IMR-90 (cell line): ENCODE data around the gene TMEM219. TPM values are rescaled to one million over a fixed set of nuclear protein-coding genes. Genes with fewer than 3 reads are reported as not detected.

Source experiments
- ATAC-seq: fragments of 200-7000 bp; cut with Tn5 transposase; 2 replicates; pipeline ENCODE4 v1.9.1; 2020; ENCODE audit warnings: low read depth, mild to moderate bottlenecking, moderate library complexity
- BruUV-seq: library from RNA; stranded (reverse); fragments of 400-500 nt; replicated peaks from 2 replicates; lab custom pipeline; 2021; lab: Mats Ljungman, UMichigan
- CTCF ChIA-PET: fragments of 300-600 bp; formaldehyde crosslinking; extraction: SDS; loops from one replicate; lab custom pipeline; 2021; ENCODE audit warnings: antibody characterized with exemption; lab: Yijun Ruan, JAX
- POLR2A ChIA-PET: fragments of 300-600 bp; sonication (Branson Sonifier 250); formaldehyde crosslinking; loops from one replicate; lab custom pipeline; 2022; ENCODE audit warnings: antibody characterized with exemption; ENCODE audit not compliant: unreplicated experiment; lab: Charles Lee
- DNase-seq: peaks from one replicate; pipeline ENCODE4 v3.0.0; 2013
- H2AFZ ChIP-seq: replicated peaks from 2 replicates; pipeline ENCODE3; 2013; ENCODE audit warnings: low read length, mild to moderate bottlenecking; ENCODE audit not compliant: poor library complexity
- H2AK5ac ChIP-seq: 2 replicates; pipeline ENCODE4 v1.6.1; 2013; ENCODE audit warnings: low read depth, low read length, inconsistent platforms
- H2AK9ac ChIP-seq: replicated peaks from 2 replicates; pipeline ENCODE3; 2013; ENCODE audit warnings: mild to moderate bottlenecking, low read depth, low read length, moderate library complexity; ENCODE audit not compliant: poor library complexity
- H2BK120ac ChIP-seq: 2 replicates; pipeline ENCODE4 v1.6.1; 2013; ENCODE audit warnings: low read depth, low read length, inconsistent platforms
- H2BK15ac ChIP-seq: 3 replicates; pipeline ENCODE4 v1.6.1; 2013; ENCODE audit warnings: low read depth, low read length, inconsistent platforms
- H2BK20ac ChIP-seq: 2 replicates; pipeline ENCODE4 v1.6.1; 2013; ENCODE audit warnings: low read depth, mild to moderate bottlenecking, inconsistent platforms, low read length, moderate library complexity
- H2BK5ac ChIP-seq: 2 replicates; pipeline ENCODE4 v1.6.1; 2013; ENCODE audit warnings: mild to moderate bottlenecking, low read depth, low read length, inconsistent platforms; ENCODE audit not compliant: poor library complexity, severe bottlenecking
- H3K14ac ChIP-seq: replicated peaks from 2 replicates; pipeline ENCODE4 v1.6.1; 2013; ENCODE audit warnings: low read depth, low read length, inconsistent platforms
- H3K18ac ChIP-seq: 2 replicates; pipeline ENCODE4 v1.6.1; 2013; ENCODE audit warnings: low read depth, low read length, control low read depth
- H3K23ac ChIP-seq: 2 replicates; pipeline ENCODE4 v1.6.1; 2013; ENCODE audit warnings: low read depth, low read length, inconsistent platforms
- H3K27ac ChIP-seq: 2 replicates; pipeline ENCODE4 v1.5.1; 2013; ENCODE audit warnings: mild to moderate bottlenecking, control low read depth, low read length; ENCODE audit not compliant: insufficient read depth
- H3K27me3 ChIP-seq: 2 replicates; pipeline ENCODE4 v1.6.1; 2013; ENCODE audit warnings: low read length; ENCODE audit not compliant: control insufficient read depth, insufficient read depth
- H3K36me3 ChIP-seq: 2 replicates; pipeline ENCODE4 v1.6.1; 2013; ENCODE audit warnings: low read length, mixed read lengths; ENCODE audit not compliant: control insufficient read depth, insufficient read depth
- H3K4ac ChIP-seq: 2 replicates; pipeline ENCODE4 v1.6.1; 2013; ENCODE audit warnings: low read depth, low read length, inconsistent platforms
- H3K4me1 ChIP-seq: 2 replicates; pipeline ENCODE4 v1.6.1; 2013; ENCODE audit warnings: low read length, mixed read lengths; ENCODE audit not compliant: control insufficient read depth, insufficient read depth
- H3K4me2 ChIP-seq: 2 replicates; pipeline ENCODE4 v1.6.1; 2013; ENCODE audit warnings: low read depth, mild to moderate bottlenecking, control low read depth, low read length, moderate library complexity
- H3K4me3 ChIP-seq: 2 replicates; pipeline ENCODE4 v1.5.1; 2013; ENCODE audit warnings: low read depth, mild to moderate bottlenecking, control low read depth, low read length, moderate library complexity; ENCODE audit not compliant: insufficient read depth
- H3K56ac ChIP-seq: 2 replicates; pipeline ENCODE4 v1.6.1; 2013; ENCODE audit warnings: low read length, inconsistent platforms; ENCODE audit not compliant: insufficient read depth; ENCODE audit errors: extremely low read depth
- H3K79me1 ChIP-seq, 2 experiments: 2 replicates each; pipeline ENCODE4 v1.6.1; 2013; ENCODE audit warnings: low read length in 2 of 2, inconsistent platforms in 1 of 2, low read depth in 1 of 2
- H3K9ac ChIP-seq: 2 replicates; pipeline ENCODE4 v1.6.1; 2013; ENCODE audit warnings: low read depth, low read length, control low read depth
- H3K9me1 ChIP-seq: 2 replicates; pipeline ENCODE4 v1.6.1; 2013; ENCODE audit warnings: low read length, inconsistent platforms; ENCODE audit not compliant: insufficient read depth
- H3K9me3 ChIP-seq: 2 replicates; pipeline ENCODE4 v1.6.1; 2013; ENCODE audit warnings: low read length; ENCODE audit not compliant: control insufficient read depth, insufficient read depth
- H4K20me1 ChIP-seq: 2 replicates; pipeline ENCODE4 v1.6.1; 2013; ENCODE audit warnings: low read length, inconsistent platforms; ENCODE audit not compliant: insufficient read depth
- H4K5ac ChIP-seq: 2 replicates; pipeline ENCODE4 v1.6.1; 2013; ENCODE audit warnings: mild to moderate bottlenecking, low read depth, low read length, control low read depth
- H4K8ac ChIP-seq, 2 experiments: 2 replicates each; pipeline ENCODE4 v1.6.1; 2013; ENCODE audit warnings: low read depth in 2 of 2, low read length in 2 of 2, control low read depth in 1 of 2, inconsistent platforms in 1 of 2
- H4K91ac ChIP-seq: 2 replicates; pipeline ENCODE4 v1.6.1; 2013; ENCODE audit warnings: low read depth, low read length, inconsistent platforms; ENCODE audit not compliant: insufficient read depth
- CEBPB ChIP-seq: IDR thresholded peaks from 2 replicates; pipeline ENCODE4 v1.6.1; 2012; ENCODE audit warnings: low read depth, low read length, improper control_type of control experiment
- CHD1 ChIP-seq: IDR thresholded peaks from 2 replicates; pipeline ENCODE4 v1.6.1; 2012; ENCODE audit warnings: low read depth, low read length, improper control_type of control experiment
- MAZ ChIP-seq: IDR thresholded peaks from 2 replicates; pipeline ENCODE4 v1.6.1; 2012; ENCODE audit warnings: low read depth, mild to moderate bottlenecking, low read length, improper control_type of control experiment, moderate library complexity, borderline replicate concordance
- NFE2L2 ChIP-seq: fragments of 150-350 bp; IDR thresholded peaks from 2 replicates; pipeline ENCODE4 v1.6.1; 2016; ENCODE audit warnings: low read depth, mild to moderate bottlenecking, low read length
- RFX5 ChIP-seq: IDR thresholded peaks from 2 replicates; pipeline ENCODE4 v1.8.0; 2012; ENCODE audit warnings: low read depth, mild to moderate bottlenecking, low read length, moderate library complexity
- SMC3 ChIP-seq: fragments of 150-350 bp; IDR thresholded peaks from 2 replicates; pipeline ENCODE4 v1.6.1; 2016; ENCODE audit warnings: low read depth, mild to moderate bottlenecking, antibody characterized with exemption, low read length, moderate library complexity
- WGBS, 2 experiments: methylation state at CpG; one replicate each; pipeline versions ENCODE4 v1.1.5 to v1.1.7; 2013; ENCODE audit warnings: missing lambda C conversion rate in 2 of 2; ENCODE audit not compliant: insufficient read length in 1 of 2; ENCODE audit errors: extremely low coverage in 2 of 2; 5-methylcytosine and 5-hydroxymethylcytosine counted together
- dilution Hi-C: fragments of 300-500 bp; cut with HindIII; formaldehyde crosslinking; loops from one replicate; pipeline ENCODE4 v1.14.3; 2018; ENCODE audit warnings: low sequenced_read_pairs; ENCODE audit not compliant: unreplicated experiment
- in situ Hi-C: fragments of 300-500 bp; cut with MboI; formaldehyde crosslinking; loops from 3 replicates; pipeline ENCODE4 v1.14.3; 2019; ENCODE audit warnings: low sequenced_read_pairs, inconsistent platforms, mixed read lengths
- intact Hi-C: fragments of 100-400 bp; cut with micrococcal nuclease; formaldehyde crosslinking; loops from 2 replicates; pipeline ENCODE4 v1.10.0; 2022
- polyA plus RNA-seq, 3 experiments: library from polyadenylated mRNA; depleted of rRNA; stranded (reverse); fragments of >200 nt; gene quantifications; 2 replicates each; pipeline ENCODE4 v1.2.3, GENCODE V29; 2012; ENCODE audit warnings: low replicate concordance in 1 of 3
- total RNA-seq: library from RNA; depleted of rRNA; stranded (reverse); fragments of >200 nt; gene quantifications from 2 replicates; pipeline ENCODE4 v1.2.3, GENCODE V29; 2012

Gene TMEM219
- total and polyA plus RNA-seq, 2 of the 4 experiments (the other 2 are of a cell fraction), result 47.0 to 95.3 TPM

GRCh38 chr16:29963021-29963743 lies 1.3 kb downstream of the TMEM219 start:
- no peaks in the 10 kb centered on the region for H4K20me1 ChIP-seq
- no peak for TF ChIP-seq MAZ
- TF ChIP-seq SMC3, result no peak
- no peak for TF ChIP-seq CEBPB
- TF ChIP-seq NFE2L2, result no peak
- no peak for TF ChIP-seq RFX5
- no peak for TF ChIP-seq CHD1
- peak overlapping the region; percentile 76 for H2BK5ac ChIP-seq
- peak overlapping the region; percentile 98 for H3K23ac ChIP-seq
- no peak overlapping the region for H2BK15ac ChIP-seq
- 94% methylated on average over 3 of the region's 14 CpGs; no CpG with 5 or more reads in 1 of the 2 experiments for WGBS, 2 experiments
- H3K27me3 ChIP-seq, result no peaks in the 10 kb centered on the region
- peak overlapping the region; percentile 99 for H2AK9ac ChIP-seq
- peak overlapping the region; percentile 97 for H2AFZ ChIP-seq
- H3K4ac ChIP-seq, result peak overlapping the region; percentile 80
- intact Hi-C loops, result no loop called here
- H4K8ac ChIP-seq, result peak overlapping the region; percentile 78 to 88
- peak overlapping the region; percentile 93 for H2AK5ac ChIP-seq
- no TSS peak for BruUV-seq
- dilution Hi-C loops, result no loop called here
- ChIA-PET POLR2A (interaction anchor here (0.6 to 2.0 kb wide), 4 partner anchors 10 to 115 kb away, joined by 3 to 6 read pairs (median 5); partner anchors contain the start of genes SEZ6L2 and TAOK2), CTCF (no interaction called here)
- DNase-seq (no peak), ATAC-seq (no peak)
- peaks cover 9% of the 10 kb centered on the region for H3K36me3 ChIP-seq
- H3K9me3 ChIP-seq, result no peaks in the 10 kb centered on the region
- no peak overlapping the region for H3K18ac ChIP-seq
- peak overlapping the region; percentile 98 for H3K4me2 ChIP-seq
- in situ Hi-C loops, result no loop called here
- peaks cover 12 to 25% of the 10 kb centered on the region in 2 experiments; a peak in 3 of 4 replicates for H3K79me1 ChIP-seq
- H3K4me1 ChIP-seq, result peaks cover 8% of the 10 kb centered on the region
- no peak overlapping the region for H2BK20ac ChIP-seq
- H3K9ac ChIP-seq, result peak overlapping the region; percentile 94
- peak overlapping the region; percentile 81 for H3K27ac ChIP-seq
- no peak overlapping the region for H2BK120ac ChIP-seq
- H3K14ac ChIP-seq, result peak overlapping the region; percentile 95
- H4K5ac ChIP-seq, result peak overlapping the region; percentile 95
- H4K91ac ChIP-seq, result peak overlapping the region; percentile 82
- H3K56ac ChIP-seq, result 0 out of 2 replicates have a peak overlapping the region, but pooled peaks have one; percentile 92
- H3K4me3 ChIP-seq, result peak overlapping the region; percentile 55
- H3K9me1 ChIP-seq, result peaks cover 5% of the 10 kb centered on the region; the same call in 1 of the 2 replicates
